HG03432 (cell line): ENCODE results near the gene MBNL1.
A peak's percentile ranks its signal among the peaks of the same experiment; 100 is the strongest.
"Not testable (repeated sequence)": the region's sequence is repeated elsewhere in the genome, so short reads cannot be mapped to it uniquely, and the experiment has no call there.

Experiments
- ATAC-seq: cut with Tn5 transposase; IDR thresholded peaks from one replicate; pipeline ENCODE4 v1.9.1; 2021; ENCODE audit warnings: mild to moderate bottlenecking, moderate library complexity; ENCODE audit not compliant: unreplicated experiment

Gene MBNL1

GRCh38 chr3:152317184-152317583 lies 48.5 kb downstream of the MBNL1 start:
- ATAC-seq: no peak

- no peak for ATAC-seq
Measured at GRCh38 chr3:152317956-152318355, 49.2 kb downstream of the MBNL1 start.

- ATAC-seq: no peak
Measured at GRCh38 chr3:152318512-152318911, 49.8 kb downstream of the MBNL1 start.

GRCh38 chr3:152319256-152319655 lies 50.5 kb downstream of the MBNL1 start:
- no peak for ATAC-seq

- ATAC-seq: no peak
Measured at GRCh38 chr3:152319831-152320617, 51.3 kb downstream of the MBNL1 start.

GRCh38 chr3:152321200-152321954 lies 52.6 kb downstream of the MBNL1 start:
- ATAC-seq: no peak

- ATAC-seq: no peak
Measured at GRCh38 chr3:152321955-152322377, 53.2 kb downstream of the MBNL1 start.

GRCh38 chr3:152322756-152323155 lies 54.0 kb downstream of the MBNL1 start:
- peak; percentile 79 for ATAC-seq

GRCh38 chr3:152323834-152324233 lies 55.1 kb downstream of the MBNL1 start:
- peak; percentile 81 for ATAC-seq

- no peak for ATAC-seq
Measured at GRCh38 chr3:152325136-152325535, 56.4 kb downstream of the MBNL1 start.

- no peak for ATAC-seq
Measured at GRCh38 chr3:152327203-152327602, 58.5 kb downstream of the MBNL1 start.

- no peak for ATAC-seq
Measured at GRCh38 chr3:152328841-152329240, 60.1 kb downstream of the MBNL1 start.

- ATAC-seq: no peak
Measured at GRCh38 chr3:152330559-152330958, 61.8 kb downstream of the MBNL1 start.

GRCh38 chr3:152331018-152331541 lies 62.4 kb downstream of the MBNL1 start:
- no peak for ATAC-seq

GRCh38 chr3:152331998-152332397 lies 63.3 kb downstream of the MBNL1 start:
- no peak for ATAC-seq

- no peak for ATAC-seq
Measured at GRCh38 chr3:152333928-152334327, 65.2 kb downstream of the MBNL1 start.

- no peak for ATAC-seq
Measured at GRCh38 chr3:152334761-152335160, 66.0 kb downstream of the MBNL1 start.

- peak; percentile 37 for ATAC-seq
Measured at GRCh38 chr3:152335273-152335672, 66.5 kb downstream of the MBNL1 start.

GRCh38 chr3:152337337-152337736 lies 68.6 kb downstream of the MBNL1 start:
- not testable (repeated sequence) for ATAC-seq

- no peak for ATAC-seq
Measured at GRCh38 chr3:152338159-152338720, 69.5 kb downstream of the MBNL1 start.

- ATAC-seq: no peak
Measured at GRCh38 chr3:152339881-152340505, 71.3 kb downstream of the MBNL1 start.
